Thyroid gland (tissue), 4 donors: ENCODE measurements around the gene MYO1D. TPM values are rescaled to one million over a fixed set of nuclear protein-coding genes. Genes with fewer than 3 reads are reported as not detected.

Experiments used
- DNase-seq, 2 donors: peaks; one replicate each; pipeline ENCODE4 v3.0.0-alpha.2; 2019
- H3K27ac ChIP-seq, 3 donors: fragments of 200-600 bp; sonication (generic); 1 replicate in 2 of 3; 2 replicates in 1 of 3; pipeline ENCODE4 v1.5.1; 2016 to 2019; ENCODE audit warnings: mild to moderate bottlenecking in 1 of 3, moderate library complexity in 1 of 3
- H3K27me3 ChIP-seq: fragments of 200-600 bp; sonication (generic); one replicate; pipeline ENCODE4 v1.5.1; 2019
- H3K36me3 ChIP-seq, 2 donors: fragments of 200-600 bp; sonication (generic); one replicate each; pipeline ENCODE4 v1.5.1; 2016 to 2019
- H3K4me1 ChIP-seq, 2 donors: fragments of 200-600 bp; sonication (generic); one replicate each; pipeline ENCODE4 v1.5.1; 2017 to 2019
- H3K4me3 ChIP-seq, 3 donors: fragments of 200-600 bp; sonication (generic); replicated peaks in 1 of 3; 1 replicate in 2 of 3; 2 replicates in 1 of 3; pipeline ENCODE4 v1.5.1; 2016; ENCODE audit warnings: mild to moderate bottlenecking in 1 of 3
- H3K9me3 ChIP-seq: fragments of 200-600 bp; sonication (generic); one replicate; pipeline ENCODE4 v1.5.1; 2017
- CTCF ChIP-seq, 6 experiments: fragments of 200-600 bp in 3 of 6; fragments of 450-650 bp in 3 of 6; sonication (generic) in 3 of 6; IDR thresholded peaks; one replicate each; pipeline ENCODE4 v1.5.1; 2016 to 2019; ENCODE audit warnings: antibody characterized with exemption in 6 of 6, mild to moderate bottlenecking in 2 of 6, inconsistent platforms in 1 of 6, moderate library complexity in 1 of 6
- POLR2A ChIP-seq, 2 donors: fragments of 450-650 bp; IDR thresholded peaks; one replicate each; pipeline ENCODE4 v1.6.1; 2017; ENCODE audit warnings: antibody characterized with exemption in 2 of 2, mild to moderate bottlenecking in 2 of 2, moderate library complexity in 1 of 2
- WGBS, 2 donors: methylation state at CpG; one replicate each; pipeline ENCODE4 v1.1.5; 2017; 5-methylcytosine and 5-hydroxymethylcytosine counted together
- intact Hi-C: fragments of 100-400 bp; cut with DNase I; formaldehyde crosslinking; loops from one replicate; pipeline ENCODE4 v1.15.1; 2023
- total RNA-seq, 4 donors: library from RNA; depleted of rRNA; stranded (reverse); fragments of >200 nt; gene quantifications; one replicate each; pipeline ENCODE4 v1.2.3, GENCODE V29; 2016

Gene MYO1D
- total RNA-seq, 4 donors from 2014 or later, result 91.9 to 143 (median 97.8) TPM

GRCh38 chr17:32558326-32558955, 318.5 kb downstream of the MYO1D start:
- no peak for TF ChIP-seq CTCF (IDR thresholded peaks at IDR 0.05)
- TF ChIP-seq POLR2A (IDR thresholded peaks at IDR 0.05), result no peak
- Histone ChIP-seq H3K27me3 (no peaks in the 10 kb centered on the region), H3K27ac (no peak overlapping the region), H3K36me3 (no peaks in the 10 kb centered on the region), H3K4me3 (no peak overlapping the region), H3K9me3 (no peaks in the 10 kb centered on the region), H3K4me1 (peaks cover 3 to 6% of the 10 kb centered on the region in 2 donors)
- no peak for DNase-seq
- intact Hi-C loops, result no loop called here
- WGBS, 2 donors, result 64 to 72% methylated on average over 6 of the region's 6 CpGs

DNA sequence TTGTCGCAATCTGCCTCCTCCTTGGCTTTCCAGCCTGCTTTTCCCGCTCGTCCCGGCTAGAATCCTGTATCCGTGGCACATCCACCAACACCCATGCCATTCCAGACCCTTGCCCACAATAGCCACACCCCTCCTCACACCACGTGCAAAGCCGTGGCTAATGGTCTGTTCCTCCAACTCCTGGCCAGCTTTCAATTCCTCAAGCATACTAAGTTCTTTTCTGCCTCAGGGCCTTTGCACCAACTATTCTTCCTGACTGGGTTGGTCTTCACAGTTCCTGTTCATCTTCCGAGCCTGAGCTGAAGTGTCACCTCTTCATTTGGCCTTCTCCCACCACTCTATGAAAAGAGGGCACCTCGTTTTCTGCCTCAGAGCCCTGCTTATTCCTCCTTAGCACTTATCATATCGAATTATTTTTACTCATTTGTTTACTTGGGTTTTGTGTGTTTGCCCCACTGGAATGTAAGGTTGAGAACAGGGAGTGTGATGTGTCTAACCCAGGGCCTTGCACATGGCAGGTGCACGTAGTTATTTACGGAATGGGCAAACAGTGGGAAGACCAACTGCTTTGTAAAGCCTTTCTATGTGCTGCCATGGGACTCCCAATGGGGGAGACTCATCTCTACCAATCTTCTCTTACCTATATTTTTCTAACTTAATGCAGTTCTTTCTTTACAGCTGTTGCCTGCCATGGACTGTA, 321.2 kb downstream of the MYO1D start:
- Histone ChIP-seq H3K4me3 (no peak overlapping the region), H3K27me3 (no peaks in the 10 kb centered on the region), H3K36me3 (no peaks in the 10 kb centered on the region), H3K27ac (no peak overlapping the region), H3K9me3 (no peaks in the 10 kb centered on the region), H3K4me1 (peaks cover 3 to 14% of the 10 kb centered on the region in 2 donors)
- DNase-seq, result no peak
- intact Hi-C loops, result no loop called here
- WGBS, 2 donors, result 94 to 97% methylated on average over 12 of the region's 12 CpGs
- TF ChIP-seq POLR2A (IDR thresholded peaks at IDR 0.05) (no peak), CTCF (IDR thresholded peaks at IDR 0.05) (no peak)

GRCh38 chr17:32553168-32553567, 323.8 kb downstream of the MYO1D start:
- Histone ChIP-seq H3K27ac (peak overlapping the region in 1 of 3 donors; percentile 13), H3K4me1 (peaks cover 2 to 14% of the 10 kb centered on the region in 2 donors), H3K9me3 (no peaks in the 10 kb centered on the region), H3K36me3 (no peaks in the 10 kb centered on the region), H3K4me3 (no peak overlapping the region), H3K27me3 (no peaks in the 10 kb centered on the region)
- intact Hi-C loops, result no loop called here
- WGBS, 2 donors, result 18 to 25% methylated on average over 3 of the region's 3 CpGs
- no peak for TF ChIP-seq POLR2A (IDR thresholded peaks at IDR 0.05)
- no peak for TF ChIP-seq CTCF (IDR thresholded peaks at IDR 0.05)
- DNase-seq, result peak; percentile 29 to 41

DNA sequence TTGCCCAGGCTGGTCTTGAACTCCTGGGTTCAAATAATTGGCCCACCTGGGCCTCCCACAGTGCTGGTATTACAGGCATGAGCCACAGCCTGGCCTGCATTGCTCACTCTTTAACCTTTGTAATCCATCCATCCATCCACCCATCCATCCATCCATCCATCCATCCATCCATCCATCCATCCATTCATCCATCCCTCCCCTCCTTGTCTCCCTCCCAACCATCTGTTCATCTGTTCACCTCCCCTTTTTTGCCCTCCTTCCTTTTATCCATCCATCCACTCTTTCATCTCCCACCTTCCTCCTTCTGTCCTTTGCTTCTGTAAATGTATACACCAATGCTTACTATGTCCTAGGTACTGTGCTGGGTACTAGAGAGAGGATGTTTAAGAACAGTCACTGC, 324.6 kb downstream of the MYO1D start:
- Histone ChIP-seq H3K4me1 (peaks cover 0 to 14% of the 10 kb centered on the region in 2 donors), H3K36me3 (no peaks in the 10 kb centered on the region), H3K4me3 (no peak overlapping the region), H3K27me3 (no peaks in the 10 kb centered on the region), H3K27ac (no peak overlapping the region), H3K9me3 (no peaks in the 10 kb centered on the region)
- no peak for DNase-seq
- TF ChIP-seq CTCF (IDR thresholded peaks at IDR 0.05) (no peak), POLR2A (IDR thresholded peaks at IDR 0.05) (no peak)
- intact Hi-C loops, result no loop called here
